ENCODE data around the gene ICE1.

DNA sequence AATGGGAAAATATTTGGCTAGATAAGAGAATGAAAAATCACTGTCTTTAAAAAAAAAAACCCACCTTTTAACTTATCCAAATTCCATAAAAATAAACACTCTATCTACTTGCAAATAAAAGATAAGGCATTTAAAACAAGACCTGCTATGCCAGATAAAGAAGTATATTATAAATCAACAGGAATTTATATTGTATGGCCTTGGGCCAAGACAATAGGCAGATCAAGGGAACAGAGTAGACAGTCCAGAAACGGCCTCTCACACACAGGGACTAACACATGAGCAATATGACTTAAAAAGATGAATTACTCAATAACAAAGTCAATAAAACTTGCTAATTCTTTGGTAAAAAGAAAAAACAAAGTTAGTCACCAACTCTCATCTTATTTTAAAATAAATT lies 34.7 kb upstream of the ICE1 start:
- TF ChIP-seq, protein P1, sequence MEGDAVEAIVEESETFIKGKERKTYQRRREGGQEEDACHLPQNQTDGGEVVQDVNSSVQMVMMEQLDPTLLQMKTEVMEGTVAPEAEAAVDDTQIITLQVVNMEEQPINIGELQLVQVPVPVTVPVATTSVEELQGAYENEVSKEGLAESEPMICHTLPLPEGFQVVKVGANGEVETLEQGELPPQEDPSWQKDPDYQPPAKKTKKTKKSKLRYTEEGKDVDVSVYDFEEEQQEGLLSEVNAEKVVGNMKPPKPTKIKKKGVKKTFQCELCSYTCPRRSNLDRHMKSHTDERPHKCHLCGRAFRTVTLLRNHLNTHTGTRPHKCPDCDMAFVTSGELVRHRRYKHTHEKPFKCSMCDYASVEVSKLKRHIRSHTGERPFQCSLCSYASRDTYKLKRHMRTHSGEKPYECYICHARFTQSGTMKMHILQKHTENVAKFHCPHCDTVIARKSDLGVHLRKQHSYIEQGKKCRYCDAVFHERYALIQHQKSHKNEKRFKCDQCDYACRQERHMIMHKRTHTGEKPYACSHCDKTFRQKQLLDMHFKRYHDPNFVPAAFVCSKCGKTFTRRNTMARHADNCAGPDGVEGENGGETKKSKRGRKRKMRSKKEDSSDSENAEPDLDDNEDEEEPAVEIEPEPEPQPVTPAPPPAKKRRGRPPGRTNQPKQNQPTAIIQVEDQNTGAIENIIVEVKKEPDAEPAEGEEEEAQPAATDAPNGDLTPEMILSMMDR (IDR thresholded peaks at IDR 0.05; ENCODE audit: low read depth, low read length, missing input control), result no peak
- TF ChIP-seq YY1 (IDR thresholded peaks at IDR 0.05) (no peak), FOXA1 (IDR thresholded peaks at IDR 0.05) (no peak)
